Subcutaneous adipose tissue (tissue), 4 donors: ENCODE measurements around the gene TAOK1. TPM values are rescaled to one million over a fixed set of nuclear protein-coding genes. Genes with fewer than 3 reads are reported as not detected.

ENCODE experiments used
- CTCF ChIP-seq: fragments of 450-650 bp; IDR thresholded peaks from one replicate; pipeline ENCODE4 v1.5.1; 2016; ENCODE audit warnings: low read depth, mild to moderate bottlenecking, control low read depth, antibody characterized with exemption, moderate library complexity
- total RNA-seq, 4 donors: library from RNA; depleted of rRNA; stranded (reverse); fragments of >200 nt; gene quantifications; one replicate each; pipeline ENCODE4 v1.1.0, GENCODE V29; 2016

Gene TAOK1
- total RNA-seq, 4 donors from 2014 or later, result 64.8 to 106 (median 79.1) TPM

GRCh38 chr17:29592850-29593551 lies 202.8 kb downstream of the TAOK1 start, which contains the start of gene ANKRD13B:
Gene ANKRD13B (plus strand): TSS chr17:29593132. CDS start chr17:29593622, 490 bp downstream.
- no peak for TF ChIP-seq CTCF

GRCh38 chr17:29593591-29594518 lies 203.7 kb downstream of the TAOK1 start:
- no peak for TF ChIP-seq CTCF

DNA sequence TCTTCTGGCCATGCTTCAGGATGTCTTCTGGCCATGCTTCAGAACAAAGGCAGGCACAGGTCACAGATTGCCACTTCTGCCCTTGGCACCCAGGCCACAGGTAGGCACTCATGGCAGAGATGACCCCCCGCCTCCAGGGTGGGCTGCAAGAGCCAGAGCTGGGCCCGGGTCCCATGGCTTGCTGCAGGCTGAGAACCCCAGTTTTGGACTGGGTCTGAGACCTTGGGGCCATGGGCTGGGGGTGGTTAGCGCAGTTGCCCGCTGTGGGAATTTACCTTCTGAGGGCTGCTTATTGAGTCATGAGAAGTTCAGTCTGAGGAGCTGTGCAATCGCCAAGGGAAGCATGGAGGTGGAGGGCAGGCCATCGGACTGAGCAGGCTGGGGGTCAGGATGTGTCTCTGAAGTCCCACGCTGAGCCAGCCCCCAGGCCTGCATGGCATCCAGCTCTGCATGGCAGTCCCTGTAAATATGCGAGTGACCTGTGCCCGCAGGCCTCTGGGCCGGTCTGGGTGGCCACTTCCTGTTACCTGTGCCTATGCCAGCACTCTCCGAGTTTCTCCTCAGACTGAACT lies 204.4 kb downstream of the TAOK1 start:
- no peak for TF ChIP-seq CTCF

- TF ChIP-seq CTCF, result no peak
These were observed 205.2 kb downstream of the TAOK1 start for GRCh38 chr17:29595107-29595942.

DNA sequence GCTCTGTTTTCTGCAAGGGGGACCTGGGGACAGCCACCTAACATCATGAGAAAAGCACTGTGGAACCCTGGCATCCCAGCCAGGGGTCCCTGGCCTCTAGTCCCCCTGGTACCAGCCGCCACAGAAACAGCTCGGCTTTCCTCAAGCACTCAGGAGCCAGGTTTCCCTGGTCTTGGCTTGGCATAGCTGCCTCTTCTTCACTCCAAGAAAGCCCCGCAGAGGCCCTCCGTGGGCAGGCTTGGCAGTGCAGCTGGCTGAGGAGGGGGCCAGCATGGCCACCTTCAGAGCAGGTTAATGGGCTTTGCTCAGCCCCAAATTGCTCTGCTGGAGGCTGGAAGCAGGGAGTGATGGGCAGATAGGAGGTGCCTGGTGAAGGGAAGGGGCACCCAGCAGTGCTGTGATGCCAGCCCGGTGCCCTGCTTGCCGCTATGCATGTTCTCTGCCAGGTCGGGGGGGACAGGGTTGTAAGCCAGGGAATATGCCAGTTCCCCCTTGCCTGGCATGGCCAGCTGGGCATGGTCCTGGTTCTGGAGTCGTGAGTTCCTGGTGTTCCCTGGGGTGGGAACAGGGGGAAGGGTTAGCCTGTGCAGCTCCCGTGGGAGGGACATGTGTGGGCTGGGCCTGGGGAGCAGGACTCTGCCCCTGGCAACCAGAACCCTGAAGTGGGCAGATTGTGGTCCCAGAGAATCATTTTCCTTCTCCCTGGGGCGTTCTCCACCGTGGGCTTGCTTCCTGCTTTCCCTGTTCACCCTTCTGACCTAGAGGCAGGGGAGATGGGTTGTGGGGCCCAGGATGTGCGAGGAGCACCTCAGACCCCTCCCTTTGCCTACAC lies 206.0 kb downstream of the TAOK1 start:
- TF ChIP-seq CTCF, result no peak

DNA sequence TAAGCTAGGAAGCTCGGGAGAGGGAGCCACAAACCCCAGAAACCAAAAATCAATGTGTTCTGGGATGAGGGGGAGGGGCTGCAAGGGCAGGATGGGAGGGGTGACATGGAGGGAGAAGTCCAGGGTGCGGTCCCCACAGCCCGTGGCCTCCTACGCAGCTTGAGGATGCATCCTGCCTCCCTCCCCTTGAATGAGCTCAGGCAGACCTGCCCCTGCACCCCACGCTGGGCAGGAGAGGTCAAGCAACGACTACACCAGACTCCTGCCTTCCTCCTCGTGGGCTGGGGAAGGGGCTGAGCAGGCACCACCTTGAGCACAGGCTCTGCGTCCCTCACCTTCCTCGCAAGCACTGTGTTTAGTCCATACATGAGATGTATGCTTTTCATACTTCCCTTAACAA lies 206.6 kb downstream of the TAOK1 start:
- TF ChIP-seq CTCF, result no peak
